Urinary bladder (tissue), 4 donors: Measurements from ENCODE around the gene ATAD5. TPM values are rescaled to one million over a fixed set of nuclear protein-coding genes. Genes with fewer than 3 reads are reported as not detected.

Source experiments
- DNase-seq: peaks from one replicate; pipeline ENCODE4 v3.0.0-alpha.2; 2015; ENCODE audit errors: extremely low spot score
- H3K27ac ChIP-seq: one replicate; pipeline ENCODE4 v1.5.1; 2013; ENCODE audit warnings: low read depth, mild to moderate bottlenecking, moderate library complexity
- H3K36me3 ChIP-seq: one replicate; pipeline ENCODE4 v1.6.1; 2013; ENCODE audit warnings: mild to moderate bottlenecking, moderate library complexity; ENCODE audit not compliant: insufficient read depth
- H3K4me1 ChIP-seq: one replicate; pipeline ENCODE4 v1.6.1; 2013; ENCODE audit warnings: mild to moderate bottlenecking, moderate library complexity; ENCODE audit not compliant: insufficient read depth
- H3K4me3 ChIP-seq: one replicate; pipeline ENCODE4 v1.5.1; 2013; ENCODE audit warnings: low read depth, low read length
- WGBS: extraction: QIAGEN DNeasy Blood & Tissue Kit; methylation state at CpG from one replicate; pipeline ENCODE4 v1.1.7; 2013; 5-methylcytosine and 5-hydroxymethylcytosine counted together
- polyA plus RNA-seq: library from polyadenylated mRNA; stranded (reverse); fragments of 200-250 nt; gene quantifications from one replicate; pipeline ENCODE4 v1.2.3, GENCODE V29; 2013
- total RNA-seq: library from RNA; depleted of rRNA; stranded (reverse); fragments of >200 nt; gene quantifications from one replicate; pipeline ENCODE4 v1.2.3, GENCODE V29; 2014
- donor health status: healthy with polysubstance abuse.
- donor health status: healthy.

ATAD5 gene
- total and polyA plus RNA-seq, 2 donors = 0.44 to 10.6 TPM

DNA sequence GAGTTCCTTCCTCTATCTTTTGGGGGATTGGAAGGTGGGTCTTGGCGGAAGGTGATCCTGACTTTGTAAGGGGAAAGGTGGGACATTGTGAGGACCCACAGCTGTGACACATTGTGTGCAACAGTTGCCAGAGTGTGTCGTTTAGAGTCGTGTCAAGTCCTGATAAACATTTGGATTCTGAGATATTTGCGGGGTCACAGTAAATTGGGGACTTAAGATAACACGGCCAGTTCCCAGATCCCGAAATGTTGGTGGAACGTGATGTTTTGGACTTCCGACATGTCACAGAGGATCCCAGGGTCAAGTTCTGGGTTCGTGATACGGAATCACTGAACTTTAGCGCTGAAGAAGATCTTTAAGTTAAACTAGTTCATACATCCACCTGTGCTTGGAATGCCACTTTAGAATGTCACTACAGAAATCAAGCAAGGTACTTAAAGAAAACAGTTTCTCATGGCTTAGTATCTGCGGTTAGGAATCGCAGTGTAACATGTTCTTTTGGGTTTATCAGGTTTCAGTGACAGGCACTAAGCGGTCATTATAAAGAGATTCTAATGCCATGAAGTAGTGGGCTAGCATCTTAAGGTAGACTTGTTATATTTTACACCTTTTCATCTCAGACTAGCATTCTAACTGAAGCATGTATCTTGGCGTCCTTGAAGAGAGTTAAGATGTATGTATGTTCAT, 815 bp downstream of the ATAD5 start:
- peak overlapping the region; percentile 56 for H3K4me3 ChIP-seq
- 3% methylated on average over 15 of the region's 15 CpGs for WGBS
- peaks cover 1% of the 10 kb centered on the region for H3K4me1 ChIP-seq
- H3K27ac ChIP-seq = no peak overlapping the region
- DNase-seq = no peak
- no peaks in the 10 kb centered on the region for H3K36me3 ChIP-seq

DNA sequence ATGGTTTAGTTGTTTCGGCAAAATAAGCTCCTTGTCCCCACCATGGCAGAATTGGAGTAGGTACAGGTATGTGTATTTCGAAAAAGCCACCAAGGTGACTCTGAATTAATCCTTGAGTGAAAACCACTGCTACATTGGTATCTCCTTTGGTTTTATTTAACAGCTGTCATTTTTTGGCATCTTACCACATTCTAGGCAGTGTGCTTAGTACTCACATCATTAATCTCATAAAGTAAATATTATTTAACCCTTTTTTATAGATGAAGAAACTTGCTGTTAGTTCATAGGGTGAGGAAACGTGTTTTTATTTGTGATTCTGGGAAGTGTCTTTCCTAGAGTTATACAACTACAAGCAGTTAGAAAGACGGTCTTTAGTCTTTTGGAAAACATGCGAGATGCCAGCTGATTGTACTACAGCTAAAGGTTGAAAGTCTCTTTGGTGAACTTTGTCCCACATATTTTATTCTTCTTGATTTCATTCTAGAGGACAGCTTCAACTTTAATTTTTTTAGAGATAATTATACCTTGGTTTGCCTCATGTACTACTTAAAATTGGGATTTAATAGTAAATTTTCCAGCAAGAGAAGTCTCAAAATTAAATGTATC, 6.5 kb downstream of the ATAD5 start:
- DNase-seq = no peak
- no peak overlapping the region for H3K4me3 ChIP-seq
- WGBS = 85% methylated on average over 5 of the region's 5 CpGs
- no peak overlapping the region for H3K27ac ChIP-seq
- no peaks in the 10 kb centered on the region for H3K4me1 ChIP-seq
- no peaks in the 10 kb centered on the region for H3K36me3 ChIP-seq

DNA sequence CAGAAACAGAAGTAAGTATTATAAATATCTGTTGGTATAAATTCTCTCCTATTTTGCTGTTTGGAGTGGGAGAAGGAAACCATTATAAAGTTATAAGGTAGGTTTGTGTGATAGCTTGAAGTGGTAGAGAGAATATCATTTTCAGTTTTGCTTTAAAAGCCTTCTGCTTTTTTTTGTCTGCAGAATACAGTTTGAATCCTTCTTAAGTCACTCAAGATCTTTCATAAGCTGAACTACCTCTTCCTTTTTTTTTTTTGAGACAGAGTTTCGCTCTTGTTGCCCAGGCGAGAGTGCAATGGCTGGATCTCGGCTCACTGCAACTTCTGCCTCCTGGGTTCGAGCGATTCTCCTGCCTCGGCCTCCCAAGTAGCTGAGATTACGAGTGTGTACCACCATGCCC, 9.0 kb downstream of the ATAD5 start:
- Histone ChIP-seq H3K36me3 (no peaks in the 10 kb centered on the region), H3K27ac (no peak overlapping the region), H3K4me3 (no peak overlapping the region), H3K4me1 (no peaks in the 10 kb centered on the region)
- no peak for DNase-seq
- 93% methylated on average over 7 of the region's 7 CpGs for WGBS

DNA sequence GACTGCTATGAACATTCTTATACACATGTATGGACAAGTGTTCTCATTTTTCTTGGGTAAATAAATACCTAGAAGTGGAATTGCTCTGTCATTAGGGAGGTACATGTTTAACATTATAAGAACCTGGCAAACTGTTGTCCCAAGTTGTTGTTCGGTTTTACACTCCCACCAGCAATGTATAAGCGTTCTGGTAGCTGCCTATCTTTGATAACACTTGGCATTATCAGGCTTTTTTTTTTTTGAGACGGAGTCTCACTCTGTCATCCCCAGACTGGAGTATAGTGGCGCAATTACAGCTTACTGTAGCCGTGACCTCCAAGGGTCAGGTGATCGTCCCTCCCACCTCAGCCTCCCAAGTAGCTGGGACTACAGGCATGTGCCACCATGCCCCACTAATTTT, 16.3 kb downstream of the ATAD5 start:
- H3K36me3 ChIP-seq = no peaks in the 10 kb centered on the region
- WGBS = 94% methylated on average over 6 of the region's 6 CpGs
- DNase-seq = no peak
- H3K4me1 ChIP-seq = no peaks in the 10 kb centered on the region
- no peak overlapping the region for H3K27ac ChIP-seq
- no peak overlapping the region for H3K4me3 ChIP-seq

DNA sequence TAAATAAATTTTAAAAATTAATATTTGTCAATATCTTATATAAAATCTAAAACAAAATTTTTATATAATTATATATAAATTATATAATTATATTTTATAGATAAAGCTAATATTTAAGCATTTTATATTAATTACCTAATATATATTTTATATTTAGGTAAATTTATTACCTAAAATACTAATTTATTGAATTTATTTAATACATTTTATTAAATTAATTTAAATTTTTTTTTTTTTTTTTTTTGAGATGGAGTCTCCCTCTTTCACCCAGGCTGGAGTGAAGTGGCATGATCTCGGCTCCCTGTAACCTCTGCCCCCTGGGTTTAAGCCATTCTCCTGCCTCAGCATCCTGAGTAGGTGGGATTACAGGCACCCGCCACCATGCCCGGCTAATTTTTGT, 22.4 kb downstream of the ATAD5 start:
- 98% methylated on average over 3 of the region's 3 CpGs for WGBS

DNA sequence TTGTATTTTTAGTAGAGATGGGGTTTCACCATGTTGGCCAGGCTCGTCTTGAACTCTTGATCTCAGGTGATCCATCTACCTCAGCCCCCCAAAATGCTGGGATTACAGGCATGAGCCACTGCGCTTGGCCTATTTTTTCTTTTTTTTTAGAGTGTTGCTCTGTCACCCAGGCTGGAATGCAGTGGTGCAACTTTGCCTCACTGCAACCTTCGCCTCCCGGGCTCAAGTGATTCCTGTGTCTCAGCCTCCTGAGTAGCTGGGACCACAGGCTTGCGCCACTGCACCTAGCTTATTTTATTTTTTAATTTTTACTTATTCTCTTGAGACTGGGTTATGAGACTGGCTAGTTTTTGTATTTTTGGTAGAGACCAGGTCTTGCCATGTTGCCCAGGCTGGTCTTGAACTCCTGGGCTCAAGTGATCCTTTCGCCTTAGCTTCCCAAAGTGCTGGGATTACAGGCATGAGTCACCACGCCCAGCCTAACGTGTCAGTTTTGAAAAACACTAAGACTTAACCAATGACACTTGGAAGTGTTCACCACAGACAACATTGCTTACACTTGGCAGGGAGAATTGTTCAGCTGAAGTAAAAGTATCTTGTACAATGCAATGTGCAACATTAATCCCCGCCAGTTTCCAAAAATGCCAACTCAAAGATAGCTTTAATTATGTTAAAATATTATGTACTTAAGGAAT, 26.9 kb downstream of the ATAD5 start:
- H3K36me3 ChIP-seq = no peaks in the 10 kb centered on the region
- WGBS = 92% methylated on average over 9 of the region's 9 CpGs
- H3K4me3 ChIP-seq = no peak overlapping the region
- no peak for DNase-seq
- no peaks in the 10 kb centered on the region for H3K4me1 ChIP-seq
- no peak overlapping the region for H3K27ac ChIP-seq

More for the DNA sequence above, 22.4 kb downstream of the ATAD5 start:
- Histone ChIP-seq H3K36me3 (no peaks in the 10 kb centered on the region), H3K4me3 (no peak overlapping the region), H3K4me1 (no peaks in the 10 kb centered on the region), H3K27ac (no peak overlapping the region)
- no peak for DNase-seq

DNA sequence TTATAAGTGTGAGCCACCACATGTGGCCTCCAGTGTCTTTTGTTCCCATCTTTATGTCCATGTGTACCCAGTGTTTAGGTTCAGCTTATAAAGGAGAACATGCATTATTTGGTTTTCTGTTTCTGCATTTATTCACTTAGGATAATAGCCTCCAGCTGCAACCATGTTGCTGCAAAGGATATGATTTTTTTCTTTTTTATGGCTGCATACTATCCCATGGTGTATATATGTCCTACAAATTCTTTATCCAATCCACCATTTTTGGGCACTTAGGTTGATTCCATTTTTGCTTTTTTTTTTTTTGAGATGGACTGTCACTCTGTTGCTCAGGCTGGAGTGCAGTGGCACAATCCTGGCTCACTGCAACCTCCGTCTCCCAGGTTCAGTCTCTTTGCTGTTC, 32.9 kb downstream of the ATAD5 start:
- WGBS = 96% methylated on average over 1 of the region's 1 CpG
- Histone ChIP-seq H3K4me1 (no peaks in the 10 kb centered on the region), H3K36me3 (no peaks in the 10 kb centered on the region), H3K27ac (no peak overlapping the region), H3K4me3 (no peak overlapping the region)
- DNase-seq = no peak

DNA sequence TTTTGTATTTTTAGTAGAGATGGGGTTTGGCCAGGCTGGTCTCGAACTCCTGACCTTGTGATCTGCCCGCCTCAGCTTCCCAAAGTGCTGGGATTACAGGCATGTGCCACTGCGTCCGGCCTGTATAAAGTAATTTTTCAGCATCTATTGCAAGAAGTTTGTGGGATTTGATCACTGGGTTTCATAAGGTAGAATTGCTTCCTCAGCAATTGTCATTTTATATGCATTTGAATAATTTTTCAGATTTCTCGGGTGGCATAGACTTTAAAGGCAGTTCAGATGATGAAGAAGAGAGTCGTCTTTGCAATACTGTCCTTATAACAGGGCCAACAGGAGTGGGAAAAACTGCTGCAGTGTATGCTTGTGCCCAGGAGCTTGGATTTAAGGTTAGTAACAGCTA, 37.2 kb downstream of the ATAD5 start:
- no peak overlapping the region for H3K4me3 ChIP-seq
- no peak overlapping the region for H3K27ac ChIP-seq
- H3K4me1 ChIP-seq = no peaks in the 10 kb centered on the region
- no peaks in the 10 kb centered on the region for H3K36me3 ChIP-seq
- WGBS = 94% methylated on average over 6 of the region's 6 CpGs
- no peak for DNase-seq

DNA sequence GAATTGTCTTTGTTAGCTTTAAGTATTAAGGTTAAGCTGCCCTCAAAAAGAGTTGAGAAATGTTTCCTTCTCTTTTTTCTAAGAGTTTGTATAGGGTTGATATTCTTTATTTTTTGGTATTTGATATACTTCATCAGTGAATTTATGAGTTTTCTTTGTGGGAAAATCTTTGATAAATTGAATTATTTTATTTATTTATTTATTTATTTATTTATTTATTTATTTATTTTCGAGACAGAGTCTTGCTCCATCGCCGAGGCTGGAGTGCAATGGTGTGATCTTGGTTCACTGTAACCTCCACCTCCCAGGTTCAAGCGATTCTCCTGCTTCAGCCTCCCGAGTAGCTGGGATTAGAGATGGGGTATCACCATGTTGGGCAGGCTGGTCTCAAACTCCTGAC, 54.4 kb downstream of the ATAD5 start:
- Histone ChIP-seq H3K36me3 (no peaks in the 10 kb centered on the region), H3K4me1 (no peaks in the 10 kb centered on the region), H3K4me3 (no peak overlapping the region), H3K27ac (no peak overlapping the region)
- 99% methylated on average over 5 of the region's 5 CpGs for WGBS
- no peak for DNase-seq

DNA sequence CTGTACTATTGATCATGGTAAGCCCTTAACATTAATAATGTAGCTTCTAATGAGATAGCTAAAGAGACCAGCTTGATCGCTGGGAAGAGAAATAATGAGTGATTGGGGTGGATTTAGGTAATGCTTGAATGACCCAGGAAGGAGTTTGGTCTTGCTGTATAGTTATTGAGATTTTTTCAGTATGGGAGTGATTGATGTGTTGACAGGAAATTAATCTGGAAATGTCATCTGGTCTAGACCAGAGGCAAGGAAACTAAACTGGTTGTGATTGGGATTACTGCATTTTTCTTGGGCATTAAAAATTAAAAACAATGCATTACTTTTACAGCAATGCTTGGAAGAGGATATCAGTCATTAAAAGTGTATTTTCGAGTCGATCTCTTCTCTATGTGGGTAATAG, 62.5 kb downstream of the ATAD5 start:
- Histone ChIP-seq H3K36me3 (no peaks in the 10 kb centered on the region), H3K27ac (no peak overlapping the region), H3K4me3 (no peak overlapping the region), H3K4me1 (no peaks in the 10 kb centered on the region)
- WGBS = 95% methylated on average over 3 of the region's 3 CpGs
- no peak for DNase-seq

DNA sequence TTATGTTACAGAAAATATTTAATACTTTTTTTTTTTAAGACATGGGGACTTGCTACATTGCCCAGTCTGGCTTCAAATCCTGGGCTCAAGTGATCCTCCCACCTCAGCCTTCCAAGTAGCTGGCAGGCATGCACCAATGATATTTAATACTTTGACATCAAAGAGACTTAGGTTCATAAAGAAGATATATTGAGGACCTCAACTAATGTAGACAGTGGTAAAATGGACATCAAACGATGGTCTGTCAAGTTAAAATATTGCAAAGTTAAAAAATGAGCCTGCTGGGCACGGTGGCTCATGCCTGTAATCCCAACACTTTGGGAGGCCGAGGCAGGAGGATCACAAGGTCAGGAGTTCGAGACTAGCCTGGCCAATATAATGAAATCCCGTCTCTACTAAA, 65.5 kb downstream of the ATAD5 start:
- WGBS = 91% methylated on average over 5 of the region's 5 CpGs
- DNase-seq = no peak
- no peaks in the 10 kb centered on the region for H3K36me3 ChIP-seq
- H3K4me1 ChIP-seq = no peaks in the 10 kb centered on the region
- no peak overlapping the region for H3K27ac ChIP-seq
- H3K4me3 ChIP-seq = no peak overlapping the region

DNA sequence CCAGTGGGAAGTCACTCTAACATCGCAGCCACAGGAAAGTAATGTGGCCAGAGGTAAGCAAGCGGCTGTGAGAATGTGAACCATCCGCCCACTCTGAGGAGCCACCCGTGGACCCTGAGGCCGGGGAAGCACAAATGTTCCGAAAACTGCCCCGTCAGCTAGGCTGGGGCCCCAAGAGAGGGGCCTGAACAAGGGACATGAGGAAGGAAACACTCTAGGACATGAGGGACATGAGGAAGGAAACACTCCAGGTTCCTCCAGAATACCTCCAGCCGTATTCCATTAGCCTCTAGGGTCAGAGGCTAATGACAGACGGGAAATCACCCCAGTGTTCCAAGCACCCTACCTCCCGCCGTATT, 74.0 kb downstream of the ATAD5 start:
- WGBS = 1% methylated on average over 11 of the region's 11 CpGs
- no peak for DNase-seq

DNA sequence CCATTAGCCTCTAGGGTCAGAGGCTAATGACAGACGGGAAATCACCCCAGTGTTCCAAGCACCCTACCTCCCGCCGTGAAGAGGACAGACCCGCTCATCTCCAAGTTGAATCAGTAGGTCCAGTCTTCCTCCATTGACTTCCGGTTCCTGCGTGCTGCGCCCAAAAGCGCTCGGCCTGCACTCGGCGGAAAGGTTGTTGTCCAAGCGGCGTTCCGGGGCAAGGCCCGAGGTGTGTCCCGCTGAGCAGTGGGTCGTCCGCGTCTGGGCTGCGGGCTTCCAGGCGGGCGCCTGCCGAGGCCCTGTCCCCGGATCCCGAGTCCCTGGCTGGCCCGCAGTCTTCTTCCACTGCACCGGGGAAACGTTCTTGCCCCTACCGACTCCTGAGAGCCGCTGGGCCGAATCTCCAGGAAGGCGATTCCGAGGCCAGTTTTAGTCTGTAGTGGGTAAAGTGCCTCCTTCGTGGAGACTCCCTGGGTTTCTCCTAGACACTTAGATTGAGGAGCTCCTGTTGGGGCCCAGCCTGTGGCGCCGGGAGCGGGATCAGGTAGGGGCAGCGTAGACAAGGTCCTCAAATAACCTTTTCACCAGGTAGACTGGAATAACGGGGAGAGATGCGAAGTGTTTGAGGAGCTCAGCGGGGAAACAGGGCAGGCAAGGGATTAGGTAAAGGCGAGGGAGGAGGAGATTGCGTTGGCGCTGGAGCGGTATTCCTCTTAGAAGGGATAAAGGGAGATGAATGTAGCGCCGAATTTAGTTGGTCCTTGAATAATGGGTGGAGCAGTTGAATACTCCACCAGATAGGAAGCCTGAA, 74.5 kb downstream of the ATAD5 start, which contains the start of gene TEFM:
TEFM (minus strand) TSS at position 138 of the 811 bp plus-strand sequence; CDS start at position 98, 40 bp downstream.
- WGBS = under 1% methylated on average over 47 of the region's 47 CpGs
- DNase-seq = peak; percentile 66
- H3K36me3 ChIP-seq = peaks cover 2% of the 10 kb centered on the region

More for the DNA sequence above, 74.0 kb downstream of the ATAD5 start:
- Histone ChIP-seq H3K36me3 (peaks cover 2% of the 10 kb centered on the region), H3K4me1 (no peaks in the 10 kb centered on the region), H3K4me3 (peak overlapping the region; percentile 64), H3K27ac (no peak overlapping the region)

More for the DNA sequence above, 74.5 kb downstream of the ATAD5 start, which contains the start of gene TEFM:
- H3K27ac ChIP-seq = peak within 1 kb of the TSS; percentile 83
- H3K4me3 ChIP-seq = peak within 1 kb of the TSS; percentile 64
- H3K4me1 ChIP-seq = no peaks in the 10 kb centered on the region
